ENCODE measurements around the gene BRD2.

The BRD2 gene

DNA sequence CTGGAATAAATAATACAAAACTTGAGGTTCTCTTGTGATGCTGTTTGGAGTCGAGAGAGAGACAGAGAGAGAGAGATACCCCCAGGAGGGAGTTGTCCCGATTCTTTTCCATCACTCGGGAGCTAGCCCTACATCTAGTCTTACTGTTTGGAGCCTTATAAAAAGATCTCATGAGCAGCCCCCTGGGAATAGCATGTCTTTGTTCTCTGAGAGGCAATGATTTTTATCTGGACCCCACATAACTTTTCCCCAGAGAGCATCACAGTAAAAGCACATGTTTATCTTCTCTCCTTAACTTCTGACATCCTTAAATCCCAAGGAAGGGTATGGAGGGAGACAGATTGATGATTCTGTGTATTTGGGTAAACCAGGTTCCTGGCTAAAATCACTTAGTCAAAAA lies 61.9 kb downstream of the BRD2 start:
- no peak for DNase-seq (ENCODE audit: low read depth, low spot score)
- ChIA-PET POLR2A (no interaction called here), CTCF (no interaction called here)
- H3K4me3 ChIP-seq (ENCODE audit: low read depth, low read length): no peak overlapping the region
- TF ChIP-seq, protein P1, sequence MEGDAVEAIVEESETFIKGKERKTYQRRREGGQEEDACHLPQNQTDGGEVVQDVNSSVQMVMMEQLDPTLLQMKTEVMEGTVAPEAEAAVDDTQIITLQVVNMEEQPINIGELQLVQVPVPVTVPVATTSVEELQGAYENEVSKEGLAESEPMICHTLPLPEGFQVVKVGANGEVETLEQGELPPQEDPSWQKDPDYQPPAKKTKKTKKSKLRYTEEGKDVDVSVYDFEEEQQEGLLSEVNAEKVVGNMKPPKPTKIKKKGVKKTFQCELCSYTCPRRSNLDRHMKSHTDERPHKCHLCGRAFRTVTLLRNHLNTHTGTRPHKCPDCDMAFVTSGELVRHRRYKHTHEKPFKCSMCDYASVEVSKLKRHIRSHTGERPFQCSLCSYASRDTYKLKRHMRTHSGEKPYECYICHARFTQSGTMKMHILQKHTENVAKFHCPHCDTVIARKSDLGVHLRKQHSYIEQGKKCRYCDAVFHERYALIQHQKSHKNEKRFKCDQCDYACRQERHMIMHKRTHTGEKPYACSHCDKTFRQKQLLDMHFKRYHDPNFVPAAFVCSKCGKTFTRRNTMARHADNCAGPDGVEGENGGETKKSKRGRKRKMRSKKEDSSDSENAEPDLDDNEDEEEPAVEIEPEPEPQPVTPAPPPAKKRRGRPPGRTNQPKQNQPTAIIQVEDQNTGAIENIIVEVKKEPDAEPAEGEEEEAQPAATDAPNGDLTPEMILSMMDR (IDR thresholded peaks at IDR 0.05; ENCODE audit: insufficient read depth, low read length, missing control alignments): no peak

Data from AG04449 (cell line).